ENCODE measurements around the gene SLC7A1.

Gene SLC7A1

DNA sequence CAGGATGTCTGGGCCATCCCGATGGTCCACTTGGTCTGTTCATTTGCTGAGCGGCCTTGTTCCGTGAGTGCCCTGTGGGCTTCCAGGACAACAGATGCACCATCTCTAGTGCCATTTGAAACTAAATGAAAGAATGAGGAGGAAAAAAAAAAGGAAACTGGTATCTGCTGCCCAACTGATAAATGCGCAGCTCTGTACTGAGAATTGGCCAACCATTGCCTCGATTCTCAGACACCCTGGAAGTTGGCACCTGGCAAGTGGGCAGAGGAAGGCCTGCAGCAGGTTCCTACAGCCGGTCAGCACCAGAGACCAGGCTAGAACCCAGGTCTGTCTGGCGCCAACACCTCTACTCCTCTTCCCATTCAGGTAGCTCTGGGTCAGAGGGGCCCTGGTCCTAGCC, 18.9 kb downstream of the SLC7A1 start:
- peaks cover 13% of the 10 kb centered on the region for H3K4me1 Mint-ChIP-seq
- no peaks in the 10 kb centered on the region for H3K9me3 Mint-ChIP-seq
- DNase-seq: no peak
- H3K36me3 Mint-ChIP-seq: peaks cover 12% of the 10 kb centered on the region
- H3K27ac Mint-ChIP-seq: no peak overlapping the region
- H3K4me3 Mint-ChIP-seq: no peak overlapping the region
- H3K27me3 Mint-ChIP-seq: no peaks in the 10 kb centered on the region
- CTCF ChIA-PET: no interaction called here

- Mint-ChIP-seq H3K36me3 (peaks cover 16% of the 10 kb centered on the region), H3K9me3 (no peaks in the 10 kb centered on the region), H3K4me1 (peaks cover 13% of the 10 kb centered on the region), H3K4me3 (no peak overlapping the region), H3K27ac (no peak overlapping the region), H3K27me3 (no peaks in the 10 kb centered on the region)
- CTCF ChIA-PET: interaction anchor here (2.1 kb wide), 1 partner anchor 103 kb away, joined by 5 read pairs; no protein-coding TSS in a partner anchor
- DNase-seq: no peak
Measured at GRCh38 chr13:29575098-29575497, 20.4 kb downstream of the SLC7A1 start.

DNA sequence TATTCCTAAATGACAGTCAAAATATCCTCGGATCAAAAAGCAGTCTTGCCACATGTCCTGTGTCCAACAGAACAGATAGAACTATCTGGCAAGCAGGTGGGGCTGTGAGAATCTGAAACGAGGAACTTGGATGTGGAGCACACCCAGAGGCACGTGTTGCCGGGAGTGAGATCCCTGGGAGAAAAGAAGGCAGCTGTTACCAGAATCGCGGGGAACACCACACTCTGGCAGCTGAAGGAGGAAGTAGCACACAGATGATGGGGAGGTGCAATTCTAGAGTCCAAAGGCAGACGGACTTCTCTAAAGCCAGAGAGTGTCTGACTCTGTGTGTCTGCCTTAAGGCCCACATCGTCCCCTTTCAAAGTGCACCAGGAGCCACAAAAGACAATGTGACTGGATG, 22.3 kb downstream of the SLC7A1 start:
- no peak for DNase-seq
- Mint-ChIP-seq H3K4me3 (no peak overlapping the region), H3K9me3 (no peaks in the 10 kb centered on the region), H3K27me3 (no peaks in the 10 kb centered on the region), H3K36me3 (peaks cover 16% of the 10 kb centered on the region), H3K27ac (no peak overlapping the region), H3K4me1 (peaks cover 17% of the 10 kb centered on the region)
- CTCF ChIA-PET: interaction anchor here (2.1 kb wide), 1 partner anchor 101 kb away, joined by 5 read pairs; no protein-coding TSS in a partner anchor

DNA sequence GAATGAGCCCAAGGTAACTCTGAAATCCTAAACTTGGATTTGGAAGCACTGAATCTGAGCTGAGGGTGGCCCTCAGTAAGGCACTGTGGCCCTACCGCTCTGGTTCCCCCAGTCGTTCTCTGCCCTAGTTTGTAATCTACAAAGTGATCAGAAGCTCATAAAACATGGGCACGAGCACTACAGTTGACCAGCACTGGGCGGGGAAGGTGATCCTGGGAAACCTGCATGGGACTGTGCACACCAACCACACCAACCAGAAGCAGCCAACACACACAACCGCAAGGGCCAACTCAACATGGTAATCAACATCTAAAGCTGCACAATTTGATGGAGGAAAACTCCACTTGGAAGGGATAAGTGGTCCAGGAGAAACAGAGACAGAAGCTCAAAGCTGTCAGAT, 22.9 kb downstream of the SLC7A1 start:
- Mint-ChIP-seq H3K9me3 (no peaks in the 10 kb centered on the region), H3K27me3 (no peaks in the 10 kb centered on the region), H3K27ac (no peak overlapping the region), H3K4me1 (peaks cover 17% of the 10 kb centered on the region), H3K4me3 (no peak overlapping the region), H3K36me3 (peaks cover 16% of the 10 kb centered on the region)
- CTCF ChIA-PET: no interaction called here
- DNase-seq: no peak

- no peak overlapping the region for H3K27ac Mint-ChIP-seq
- H3K4me1 Mint-ChIP-seq: peaks cover 17% of the 10 kb centered on the region
Measured at GRCh38 chr13:29571876-29572570, 23.5 kb downstream of the SLC7A1 start.

GRCh38 chr13:29570051-29570654, 25.3 kb downstream of the SLC7A1 start:
- Mint-ChIP-seq H3K36me3 (peaks cover 11% of the 10 kb centered on the region), H3K27me3 (no peaks in the 10 kb centered on the region)

More at GRCh38 chr13:29571876-29572570, 23.5 kb downstream of the SLC7A1 start:
- no peaks in the 10 kb centered on the region for H3K9me3 Mint-ChIP-seq
- H3K4me3 Mint-ChIP-seq: no peak overlapping the region
- peaks cover 14% of the 10 kb centered on the region for H3K36me3 Mint-ChIP-seq
- CTCF ChIA-PET: no interaction called here
- no peaks in the 10 kb centered on the region for H3K27me3 Mint-ChIP-seq
- no peak for DNase-seq

GRCh38 chr13:29569253-29570050, 26.0 kb downstream of the SLC7A1 start:
- Mint-ChIP-seq H3K27me3 (no peaks in the 10 kb centered on the region), H3K4me3 (no peak overlapping the region), H3K27ac (no peak overlapping the region), H3K9me3 (no peaks in the 10 kb centered on the region), H3K4me1 (peaks cover 17% of the 10 kb centered on the region), H3K36me3 (peaks cover 11% of the 10 kb centered on the region)
- DNase-seq: no peak
- CTCF ChIA-PET: no interaction called here

More at GRCh38 chr13:29570051-29570654, 25.3 kb downstream of the SLC7A1 start:
- Mint-ChIP-seq H3K4me1 (peaks cover 17% of the 10 kb centered on the region), H3K4me3 (no peak overlapping the region), H3K9me3 (no peaks in the 10 kb centered on the region), H3K27ac (peak overlapping the region; percentile 55)
- CTCF ChIA-PET: no interaction called here
- no peak for DNase-seq

DNA sequence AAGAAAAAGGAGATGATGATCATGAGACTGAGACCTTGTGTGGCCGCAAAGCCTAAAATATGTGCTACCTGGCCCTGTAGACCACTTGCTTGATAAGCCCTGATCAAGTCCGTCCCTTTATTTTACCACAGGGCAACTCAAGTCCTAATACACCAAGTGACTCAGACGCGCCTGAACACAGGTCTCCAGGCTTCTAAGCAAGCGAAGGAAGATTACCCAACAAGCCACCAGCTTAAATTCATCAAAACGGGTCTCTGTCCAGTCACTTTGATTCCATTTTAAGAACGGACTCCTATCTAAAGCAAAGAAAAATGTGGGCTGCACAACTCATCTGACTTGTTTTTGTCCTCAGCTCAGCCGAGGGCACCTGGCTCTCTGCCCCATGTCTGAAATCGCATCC, 26.8 kb downstream of the SLC7A1 start:
- no peak overlapping the region for H3K4me3 Mint-ChIP-seq
- no peak overlapping the region for H3K27ac Mint-ChIP-seq
- H3K27me3 Mint-ChIP-seq: no peaks in the 10 kb centered on the region
- H3K9me3 Mint-ChIP-seq: no peaks in the 10 kb centered on the region
- peaks cover 8% of the 10 kb centered on the region for H3K36me3 Mint-ChIP-seq
- CTCF ChIA-PET: no interaction called here
- peaks cover 12% of the 10 kb centered on the region for H3K4me1 Mint-ChIP-seq
- no peak for DNase-seq

DNA sequence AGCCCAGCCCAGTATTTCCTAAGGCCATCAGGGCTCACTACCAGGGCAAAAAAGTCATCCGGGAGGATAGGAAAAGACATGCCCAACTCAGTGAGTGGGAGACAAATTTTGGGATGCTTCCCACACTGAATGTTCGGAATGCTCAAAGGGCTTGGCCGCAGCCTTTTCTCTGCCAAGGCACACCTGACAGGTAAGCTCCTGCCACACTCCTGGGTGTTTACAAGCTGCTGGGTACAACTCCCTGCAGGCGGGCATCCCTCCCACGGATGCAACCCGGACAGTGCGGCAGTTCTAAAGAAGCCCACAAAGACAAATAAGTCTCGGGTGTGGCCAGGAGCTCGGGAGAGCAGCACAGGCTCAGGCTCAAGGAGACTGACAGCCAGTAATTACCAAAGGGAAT, 28.1 kb downstream of the SLC7A1 start:
- no peaks in the 10 kb centered on the region for H3K27me3 Mint-ChIP-seq

GRCh38 chr13:29566206-29566605, 29.3 kb downstream of the SLC7A1 start:
- H3K36me3 Mint-ChIP-seq: peaks cover 6% of the 10 kb centered on the region
- H3K27ac Mint-ChIP-seq: no peak overlapping the region
- H3K4me1 Mint-ChIP-seq: peaks cover 4% of the 10 kb centered on the region
- no peak overlapping the region for H3K4me3 Mint-ChIP-seq
- CTCF ChIA-PET: no interaction called here
- no peaks in the 10 kb centered on the region for H3K27me3 Mint-ChIP-seq
- no peaks in the 10 kb centered on the region for H3K9me3 Mint-ChIP-seq
- DNase-seq: no peak

More for the DNA sequence above, 28.1 kb downstream of the SLC7A1 start:
- H3K4me3 Mint-ChIP-seq: no peak overlapping the region
- H3K36me3 Mint-ChIP-seq: peaks cover 6% of the 10 kb centered on the region
- H3K27ac Mint-ChIP-seq: no peak overlapping the region
- H3K9me3 Mint-ChIP-seq: no peaks in the 10 kb centered on the region
- no peak for DNase-seq
- CTCF ChIA-PET: no interaction called here
- H3K4me1 Mint-ChIP-seq: peaks cover 7% of the 10 kb centered on the region

DNA sequence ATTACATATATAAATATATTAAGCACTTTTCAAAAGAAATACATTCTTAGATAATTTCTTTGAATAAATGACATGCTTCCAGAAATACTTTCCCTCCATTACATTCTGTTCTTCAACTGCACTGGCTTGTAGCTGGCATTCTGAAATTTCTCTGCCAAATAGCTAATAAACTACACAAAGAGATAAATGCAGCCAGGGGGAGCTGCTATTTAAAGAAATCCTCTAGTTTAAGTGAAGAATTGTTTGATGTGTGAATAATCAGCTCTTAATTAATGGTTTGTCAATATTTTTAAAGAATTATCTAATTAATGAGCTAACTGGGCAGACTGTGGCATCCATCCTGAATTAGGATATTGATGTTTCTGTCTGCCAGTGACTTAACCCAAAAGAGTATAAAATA, 30.7 kb downstream of the SLC7A1 start:
- Mint-ChIP-seq H3K27me3 (no peaks in the 10 kb centered on the region), H3K9me3 (no peaks in the 10 kb centered on the region), H3K27ac (no peak overlapping the region), H3K36me3 (no peaks in the 10 kb centered on the region), H3K4me1 (peaks cover 4% of the 10 kb centered on the region), H3K4me3 (no peak overlapping the region)
- CTCF ChIA-PET: no interaction called here
- no peak for DNase-seq

GRCh38 chr13:29564373-29564772, 31.1 kb downstream of the SLC7A1 start:
- Mint-ChIP-seq H3K27me3 (no peaks in the 10 kb centered on the region), H3K36me3 (no peaks in the 10 kb centered on the region), H3K4me3 (no peak overlapping the region), H3K27ac (no peak overlapping the region), H3K4me1 (peaks cover under 1% of the 10 kb centered on the region), H3K9me3 (no peaks in the 10 kb centered on the region)
- CTCF ChIA-PET: no interaction called here
- no peak for DNase-seq

GRCh38 chr13:29563941-29564340, 31.5 kb downstream of the SLC7A1 start:
- CTCF ChIA-PET: interaction anchor here (0.8 kb wide), 1 partner anchor 207 kb away, joined by 3 read pairs; no protein-coding TSS in a partner anchor
- Mint-ChIP-seq H3K4me3 (no peak overlapping the region), H3K27me3 (no peaks in the 10 kb centered on the region), H3K36me3 (no peaks in the 10 kb centered on the region), H3K9me3 (no peaks in the 10 kb centered on the region), H3K27ac (no peak overlapping the region), H3K4me1 (no peaks in the 10 kb centered on the region)
- DNase-seq: no peak

GRCh38 chr13:29562786-29563438, 32.6 kb downstream of the SLC7A1 start:
- DNase-seq: no peak
- Mint-ChIP-seq H3K27ac (no peak overlapping the region), H3K36me3 (no peaks in the 10 kb centered on the region), H3K27me3 (no peaks in the 10 kb centered on the region), H3K9me3 (no peaks in the 10 kb centered on the region), H3K4me1 (no peaks in the 10 kb centered on the region), H3K4me3 (no peak overlapping the region)
- CTCF ChIA-PET: interaction anchor here (0.8 kb wide), 1 partner anchor 208 kb away, joined by 3 read pairs; no protein-coding TSS in a partner anchor

Data from activated naive CD4-positive, alpha-beta T cell treated with anti-CD3 and anti-CD28 coated beads, Interleukin-2, amount 10 ng/mL, durations not matched to agents 7 days and 5 days (primary cell).